HT1080 (cell line): ENCODE measurements around the gene CIAO1. TPM values are rescaled to one million over a fixed set of nuclear protein-coding genes. Genes with fewer than 3 reads are reported as not detected.
"Not testable (repeated sequence)": the region's sequence is repeated elsewhere in the genome, so short reads cannot be mapped to it uniquely, and the experiment has no call there.

Source experiments
- DNase-seq: peaks from one replicate; pipeline ENCODE4 v3.0.0-alpha.2; 2015; ENCODE audit warnings: low read depth
- total RNA-seq: library from RNA; depleted of rRNA; stranded (reverse); fragments of >200 nt; shearing (Covaris generic); gene quantifications from 2 replicates; pipeline ENCODE4 v1.2.3, GENCODE V29; 2014

The CIAO1 gene
- total RNA-seq, 1 experiment from 2014 or later, result 136 TPM

DNA sequence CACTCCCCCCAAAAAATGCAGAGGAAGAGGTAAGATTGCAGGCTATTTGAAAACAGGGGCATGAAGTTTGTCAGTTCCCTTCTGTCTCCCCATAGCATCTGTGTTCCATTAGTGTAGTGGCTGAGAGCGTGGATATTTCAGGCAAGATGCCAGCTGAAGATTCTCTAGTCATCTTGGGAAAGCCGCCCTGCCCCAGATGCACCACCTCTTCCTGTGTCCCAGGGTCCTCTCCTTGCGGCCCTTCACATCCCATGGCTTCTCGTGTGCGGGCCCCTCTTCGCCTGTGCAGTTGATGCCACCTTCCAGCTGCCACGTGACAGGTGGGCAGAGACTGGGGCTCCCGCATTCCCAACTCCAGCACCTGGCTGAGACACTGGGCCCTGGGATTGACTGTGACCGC, 16.4 kb upstream of the CIAO1 start:
- DNase-seq, result no peak

DNA sequence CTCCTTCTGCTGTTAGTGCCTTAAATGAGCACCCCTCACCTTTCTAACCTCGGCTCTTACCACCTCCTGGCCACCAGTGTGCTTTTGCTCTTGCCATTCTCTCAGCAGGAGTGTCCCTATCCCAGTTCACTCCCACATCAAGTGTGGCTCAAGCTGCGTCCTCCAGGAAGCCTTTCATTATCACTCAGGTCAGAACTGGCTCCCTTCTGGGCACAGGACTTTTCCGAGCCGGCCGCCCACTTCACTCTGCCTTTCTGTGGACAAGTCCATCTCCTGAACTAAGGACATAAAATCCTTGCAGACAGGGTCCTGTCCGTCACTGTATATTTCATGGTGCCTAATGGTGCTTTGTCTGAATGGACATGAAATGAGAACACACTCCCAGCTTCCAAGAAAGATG, 15.8 kb upstream of the CIAO1 start:
- no peak for DNase-seq

DNA sequence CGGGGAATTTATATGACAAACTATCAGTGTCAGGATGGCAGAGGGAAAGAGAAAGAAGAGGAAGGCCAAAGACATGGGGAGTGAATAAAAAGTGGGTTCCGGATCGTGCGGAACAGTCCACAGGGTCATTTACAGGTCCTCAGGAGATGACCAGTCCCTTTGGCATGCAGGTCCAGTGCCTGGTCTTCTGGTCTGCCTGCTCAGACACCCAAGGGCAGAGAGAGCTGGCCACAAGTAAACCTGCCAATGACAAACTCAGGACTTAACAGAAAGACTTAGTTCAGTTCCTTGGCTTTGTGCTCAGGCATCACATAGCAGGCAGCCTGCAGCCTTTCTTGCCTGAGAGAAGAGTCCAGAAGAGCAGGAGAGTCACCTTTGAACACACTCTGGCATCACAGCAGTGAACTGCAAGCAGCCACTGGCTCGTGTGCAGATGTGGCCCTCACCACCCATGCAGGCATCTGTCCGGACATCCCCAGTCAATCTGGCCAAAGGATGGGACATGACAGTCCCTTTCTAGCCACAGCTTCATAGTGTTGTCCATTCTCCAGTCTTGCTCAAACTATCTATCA, 14.2 kb upstream of the CIAO1 start:
- DNase-seq, result peak; percentile 80

DNA sequence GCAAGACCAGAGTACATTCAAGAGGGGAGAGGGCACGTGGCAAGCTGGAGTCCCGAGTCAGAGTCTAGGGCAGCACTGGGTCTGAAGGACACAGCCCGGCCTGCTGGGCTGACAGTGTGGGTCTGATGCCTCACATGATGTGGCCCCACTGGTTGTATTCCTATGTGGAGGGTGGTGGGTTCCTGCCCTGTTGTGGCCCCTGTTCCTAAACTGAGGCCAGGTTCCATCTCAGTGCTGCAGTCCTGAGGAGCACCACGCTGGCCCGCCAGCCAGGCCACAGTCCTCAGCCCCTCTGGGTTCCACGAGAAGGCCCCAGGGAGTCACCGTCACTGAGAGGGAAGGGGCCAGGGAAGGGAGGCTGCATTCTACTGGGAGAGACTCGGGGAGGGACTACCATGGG, 13.5 kb upstream of the CIAO1 start:
- no peak for DNase-seq

DNA sequence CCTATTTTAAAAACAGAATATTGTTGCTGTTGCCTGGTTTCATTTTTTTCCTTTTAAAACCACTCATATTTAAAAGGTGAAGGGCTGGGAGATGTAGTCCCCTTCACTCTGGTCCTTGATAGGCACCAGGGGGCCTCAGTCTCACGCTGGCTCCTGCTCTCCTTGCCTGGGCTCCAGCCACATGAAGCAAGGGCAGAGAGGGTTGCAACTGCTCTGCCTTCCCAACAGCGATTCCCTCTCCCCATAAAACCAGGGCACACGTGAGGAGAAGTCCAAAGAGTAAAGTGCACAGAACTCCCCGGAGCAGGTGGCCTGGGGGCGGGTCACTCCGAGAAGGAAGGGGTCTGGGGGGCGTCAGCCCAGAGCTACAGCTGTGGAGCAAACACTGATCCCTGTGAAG, 13.0 kb upstream of the CIAO1 start:
- DNase-seq, result no peak

DNA sequence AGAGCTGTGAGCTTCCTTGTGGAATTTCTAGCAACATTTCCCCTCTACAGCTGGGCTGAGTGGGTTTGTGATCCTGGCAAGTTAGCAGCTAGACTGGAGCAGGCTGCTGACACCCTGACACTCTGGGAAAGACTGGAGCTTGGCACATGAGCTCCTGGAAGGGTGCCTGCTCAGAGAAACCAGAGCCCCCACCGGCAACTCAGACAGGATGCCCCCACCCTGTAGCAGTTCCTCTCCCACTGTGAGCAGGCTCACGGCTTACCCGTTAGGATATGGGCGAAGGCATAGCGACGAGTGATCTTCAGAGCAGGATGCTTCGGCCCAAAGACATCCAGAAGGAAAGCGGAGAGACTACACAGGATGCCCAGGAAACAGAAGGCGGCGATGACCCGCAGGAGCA, 11.5 kb upstream of the CIAO1 start:
- DNase-seq, result no peak

DNA sequence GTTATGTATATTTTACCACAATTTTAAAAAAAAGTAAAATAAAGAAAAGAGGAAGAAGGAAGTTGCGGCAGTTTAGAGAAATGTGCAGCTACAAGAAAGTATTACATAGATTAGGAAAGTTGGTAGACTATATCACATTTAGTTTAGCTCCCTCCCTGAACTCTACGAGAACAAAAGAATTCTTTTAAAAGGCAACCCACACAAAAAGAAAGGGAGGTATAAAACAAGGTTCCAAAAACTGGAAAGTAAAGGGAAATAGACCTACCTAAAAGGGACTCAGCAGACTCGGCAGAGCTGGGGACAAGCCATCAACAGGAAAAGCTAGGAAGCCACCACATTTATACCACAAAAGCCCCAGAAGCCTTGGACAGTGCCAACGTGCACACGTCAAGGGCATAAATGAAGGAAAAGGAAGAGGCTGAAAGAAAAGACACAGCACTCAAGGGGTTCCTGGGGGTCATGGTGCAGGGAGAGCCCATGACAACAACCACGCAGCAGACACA, 9.4 kb upstream of the CIAO1 start:
- DNase-seq, result no peak

DNA sequence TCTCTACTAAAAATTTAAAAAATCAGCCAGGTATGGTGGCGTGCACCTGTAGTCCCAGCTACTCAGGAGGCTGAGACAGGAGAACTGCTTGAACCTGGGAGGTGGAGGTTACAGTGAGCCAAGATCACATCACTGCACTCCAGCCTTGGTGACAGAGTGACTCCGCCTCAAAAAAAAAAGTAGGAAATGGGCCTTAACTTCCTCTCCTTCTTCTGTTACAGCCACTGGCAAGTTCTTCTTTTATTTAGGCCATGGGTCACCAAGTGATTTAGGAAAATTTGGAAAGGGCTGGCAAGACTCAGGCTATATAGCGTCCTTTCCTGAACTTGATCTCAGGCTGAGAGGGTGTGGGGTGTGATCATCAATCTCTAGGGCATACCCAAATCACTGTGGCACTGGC, 8.3 kb upstream of the CIAO1 start:
- not testable (repeated sequence) for DNase-seq

DNA sequence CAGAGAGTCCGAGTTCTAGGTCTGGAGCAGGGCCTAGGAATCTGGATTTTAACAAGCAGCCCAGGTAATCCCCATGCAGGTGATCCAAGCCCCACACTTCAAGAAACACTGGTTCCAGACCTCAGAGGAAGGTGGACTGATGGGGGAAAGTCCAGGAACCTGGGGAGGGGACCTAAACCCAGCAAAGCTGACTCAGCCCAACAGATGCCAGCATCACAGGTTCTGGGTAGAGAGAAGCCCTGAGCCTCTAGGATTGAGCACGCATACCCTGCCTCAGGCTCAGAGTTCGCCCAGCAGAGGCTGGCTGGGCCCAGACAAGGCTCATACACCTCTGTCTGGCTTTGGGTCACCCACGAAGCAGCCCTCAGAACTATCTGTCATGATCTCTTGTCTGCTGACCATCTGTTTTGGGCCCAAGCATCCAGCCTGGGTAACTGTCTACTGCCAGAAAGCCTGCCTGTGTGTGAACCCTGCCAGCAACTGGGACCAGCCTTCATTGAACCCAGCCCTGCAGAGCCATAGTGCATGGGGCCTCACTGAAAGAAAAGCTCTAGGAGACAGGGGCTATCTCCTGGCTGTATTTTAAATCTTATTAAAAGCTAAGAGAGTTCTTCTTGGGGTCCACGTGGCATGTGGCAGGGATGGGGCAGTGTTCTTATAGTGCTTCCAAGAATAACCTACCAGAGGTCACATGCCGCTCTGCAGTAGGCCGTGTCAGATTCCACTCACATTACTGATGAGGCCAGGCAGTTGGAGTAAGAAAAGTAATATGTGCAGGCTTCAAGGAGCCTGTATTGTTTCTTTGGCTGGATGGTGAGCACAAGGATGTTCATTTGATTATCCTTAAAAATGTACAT, 7.6 kb upstream of the CIAO1 start:
- no peak for DNase-seq

DNA sequence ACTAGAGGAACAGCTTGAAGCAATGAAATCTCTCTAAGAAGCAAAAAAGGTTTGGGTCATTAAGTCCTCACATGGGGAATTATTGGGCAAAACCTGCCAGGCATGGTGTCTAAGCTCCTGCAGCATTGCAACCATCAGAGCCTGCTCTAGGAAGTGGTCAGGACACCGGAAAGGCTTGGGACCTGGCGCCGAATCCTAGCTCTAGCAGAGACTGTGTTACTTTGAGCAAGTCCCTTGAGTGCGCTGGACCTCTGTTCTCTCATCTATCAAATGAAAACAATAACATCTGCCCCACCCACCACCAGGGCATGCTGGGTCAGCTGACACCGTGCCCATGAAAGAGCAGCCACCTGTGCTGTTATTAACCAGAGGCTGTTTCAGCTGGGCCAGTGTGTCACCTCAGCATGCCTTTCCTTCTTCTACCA, 6.5 kb upstream of the CIAO1 start:
- no peak for DNase-seq

DNA sequence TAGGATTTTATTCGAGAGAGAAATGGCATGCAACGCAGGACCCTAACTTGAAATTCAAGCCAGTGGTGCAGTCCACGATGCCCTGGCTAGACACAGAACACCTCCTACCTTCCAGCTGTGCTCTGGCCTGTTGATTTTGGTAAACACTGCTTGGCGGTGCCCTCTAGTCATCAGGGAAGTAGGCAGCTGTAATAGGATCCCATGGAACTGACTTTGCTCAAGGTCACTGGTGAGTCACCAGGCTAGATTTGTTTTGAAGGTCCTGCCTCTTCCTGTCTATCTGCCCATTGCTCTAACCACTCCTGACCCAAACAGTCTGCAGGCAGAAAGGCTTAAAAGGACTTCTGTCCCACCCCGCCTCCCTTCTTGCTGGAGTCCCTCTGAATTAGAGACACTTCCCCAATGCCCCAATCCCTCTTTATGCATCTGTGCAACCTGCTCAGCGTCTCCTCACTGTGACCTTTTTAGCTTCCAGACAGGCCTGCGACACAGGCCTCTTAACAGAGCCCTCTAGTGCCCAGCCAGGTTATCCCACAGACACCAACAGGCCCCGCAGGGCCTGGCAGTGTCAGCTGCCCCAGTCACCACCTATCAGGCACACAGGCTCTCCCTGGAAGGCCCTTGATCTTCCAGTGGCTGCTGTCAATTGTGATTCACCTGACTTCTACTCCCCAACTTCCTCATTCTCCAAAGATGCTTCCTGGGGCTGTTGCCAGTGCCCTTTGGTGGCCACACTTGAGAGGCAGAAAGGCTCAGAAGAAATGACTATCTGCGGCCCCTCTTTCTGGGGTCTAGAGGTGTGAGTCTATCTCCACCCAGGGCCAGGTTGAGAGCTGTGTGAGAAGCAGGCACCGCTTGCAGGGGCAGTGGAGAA, 5.4 kb upstream of the CIAO1 start:
- DNase-seq, result peak; percentile 94

DNA sequence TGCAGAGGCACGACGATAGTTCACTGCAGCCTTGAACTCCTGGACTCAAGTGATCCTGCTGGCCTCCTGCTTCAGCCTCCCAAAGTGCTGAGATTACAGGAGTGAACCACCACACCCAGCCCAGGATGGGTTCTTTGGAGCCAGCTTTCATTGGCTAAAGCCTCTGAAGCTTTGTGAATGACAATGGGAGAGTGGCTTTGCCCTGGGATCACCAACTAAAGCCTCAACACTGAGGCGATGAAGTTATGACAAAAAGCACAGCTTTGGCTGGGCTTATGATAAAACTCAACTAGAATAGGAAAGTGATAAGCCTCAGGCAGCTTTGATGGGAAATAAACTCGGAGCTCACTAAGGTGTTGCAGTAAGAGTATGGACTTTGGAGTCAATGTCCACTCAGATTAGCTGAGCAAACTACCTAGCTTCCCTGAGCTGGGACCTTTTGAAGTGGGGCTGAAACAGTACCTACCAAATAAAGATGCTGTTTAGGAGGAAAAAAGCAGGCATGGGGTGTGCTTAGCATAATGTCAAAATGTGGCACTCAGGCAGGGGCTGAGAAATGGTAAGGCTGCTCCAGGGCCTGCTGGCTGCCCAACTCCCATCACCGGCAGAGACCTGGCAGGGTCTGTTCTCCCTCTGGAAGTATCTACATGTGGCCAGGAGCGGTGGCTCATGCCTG, 4.6 kb upstream of the CIAO1 start:
- DNase-seq, result no peak

DNA sequence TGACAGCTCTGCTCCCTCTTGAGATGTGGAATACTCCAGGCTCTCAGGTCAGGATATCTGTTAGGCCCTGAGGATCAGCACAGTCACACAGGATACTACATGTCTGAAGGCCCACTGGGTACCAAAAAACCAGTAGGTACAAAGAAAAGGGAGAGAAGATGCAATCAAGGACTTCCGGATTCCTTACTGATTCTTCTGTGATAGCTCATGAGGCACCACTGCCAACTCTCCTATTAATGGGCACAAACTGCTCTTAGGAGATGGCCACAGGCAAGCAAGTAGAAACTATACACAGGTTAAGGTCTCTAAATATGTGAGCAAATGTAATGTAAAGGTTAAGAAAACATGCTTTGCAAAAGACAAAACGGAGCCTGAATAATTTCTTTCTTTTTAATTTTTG, 3.7 kb upstream of the CIAO1 start:
- no peak for DNase-seq

DNA sequence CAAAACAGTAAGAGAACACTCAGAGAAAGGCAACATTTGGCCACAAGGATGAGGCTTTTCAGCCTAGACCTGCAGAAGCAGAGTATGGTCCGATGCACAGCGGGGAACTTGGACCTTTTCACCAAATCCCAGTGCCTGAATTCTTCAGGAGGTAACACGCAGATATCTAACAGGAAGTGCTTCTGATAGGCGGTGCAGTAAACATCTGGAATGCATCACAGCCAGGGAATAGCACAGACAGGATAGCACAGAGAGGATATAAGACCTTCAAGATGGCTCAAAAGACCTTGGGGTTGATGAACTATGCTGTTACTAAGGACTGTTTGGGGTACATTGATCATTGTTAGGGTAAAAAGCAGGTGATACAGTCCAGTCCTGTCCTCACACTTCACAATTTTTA, 1.9 kb upstream of the CIAO1 start:
- DNase-seq, result no peak

DNA sequence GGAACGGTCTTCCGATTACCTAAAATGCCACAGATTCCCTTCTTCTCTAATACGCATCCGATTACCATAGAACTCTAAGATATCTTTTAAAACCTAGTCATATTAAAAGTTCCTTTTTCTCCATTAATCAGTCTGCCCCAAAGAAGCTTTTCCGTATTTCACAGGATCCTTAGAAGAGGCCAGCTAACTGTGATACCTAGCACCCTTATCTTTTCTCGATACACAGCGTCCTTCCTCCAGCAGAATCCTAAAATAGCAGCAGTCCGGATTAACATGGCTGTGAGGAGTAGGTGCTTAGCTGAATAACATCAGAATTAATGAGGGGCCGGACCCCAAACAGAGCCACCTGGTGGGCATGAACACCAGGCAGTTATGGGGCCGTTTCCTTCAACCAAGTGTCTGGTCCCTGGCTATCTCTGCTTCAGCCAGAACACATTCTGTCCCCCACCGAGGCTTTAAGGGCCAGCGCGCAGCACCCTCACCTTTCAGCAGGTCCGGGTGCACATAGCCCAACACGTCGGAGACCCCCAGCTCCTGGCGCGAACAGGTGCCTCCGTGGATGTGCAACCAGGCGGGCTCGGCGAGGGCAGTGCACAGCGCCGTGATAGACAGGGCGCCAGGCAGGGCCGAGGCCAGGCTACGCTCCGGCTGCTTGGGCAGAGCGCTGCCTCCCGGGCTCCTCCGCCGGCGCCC, 1.2 kb upstream of the CIAO1 start:
- peak; percentile 20 for DNase-seq

DNA sequence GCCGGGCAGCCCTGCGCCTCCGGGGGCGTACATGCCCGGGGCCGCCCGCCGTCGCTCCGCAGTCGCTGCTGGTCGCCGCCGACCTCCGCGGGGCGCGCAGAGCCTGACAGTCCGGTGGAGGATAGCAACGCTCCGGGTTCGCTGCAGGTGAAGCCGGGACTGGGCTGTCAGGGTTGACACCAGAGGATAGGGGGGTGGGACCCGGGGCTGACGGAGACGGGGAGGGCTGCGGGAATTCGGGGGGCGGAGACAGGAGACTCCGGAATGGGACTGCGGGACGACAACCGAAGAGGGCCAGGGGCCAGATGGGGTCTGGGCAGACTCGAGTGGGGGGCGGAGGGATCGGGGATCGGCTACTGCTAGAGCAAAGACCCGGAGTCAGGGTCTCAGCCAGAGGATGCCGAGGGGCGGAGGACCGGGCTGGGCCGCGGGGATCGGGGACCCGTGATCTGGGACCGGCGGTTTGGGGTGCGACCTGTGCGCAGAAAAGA, 631 bp upstream of the CIAO1 start:
- DNase-seq, result no peak

DNA sequence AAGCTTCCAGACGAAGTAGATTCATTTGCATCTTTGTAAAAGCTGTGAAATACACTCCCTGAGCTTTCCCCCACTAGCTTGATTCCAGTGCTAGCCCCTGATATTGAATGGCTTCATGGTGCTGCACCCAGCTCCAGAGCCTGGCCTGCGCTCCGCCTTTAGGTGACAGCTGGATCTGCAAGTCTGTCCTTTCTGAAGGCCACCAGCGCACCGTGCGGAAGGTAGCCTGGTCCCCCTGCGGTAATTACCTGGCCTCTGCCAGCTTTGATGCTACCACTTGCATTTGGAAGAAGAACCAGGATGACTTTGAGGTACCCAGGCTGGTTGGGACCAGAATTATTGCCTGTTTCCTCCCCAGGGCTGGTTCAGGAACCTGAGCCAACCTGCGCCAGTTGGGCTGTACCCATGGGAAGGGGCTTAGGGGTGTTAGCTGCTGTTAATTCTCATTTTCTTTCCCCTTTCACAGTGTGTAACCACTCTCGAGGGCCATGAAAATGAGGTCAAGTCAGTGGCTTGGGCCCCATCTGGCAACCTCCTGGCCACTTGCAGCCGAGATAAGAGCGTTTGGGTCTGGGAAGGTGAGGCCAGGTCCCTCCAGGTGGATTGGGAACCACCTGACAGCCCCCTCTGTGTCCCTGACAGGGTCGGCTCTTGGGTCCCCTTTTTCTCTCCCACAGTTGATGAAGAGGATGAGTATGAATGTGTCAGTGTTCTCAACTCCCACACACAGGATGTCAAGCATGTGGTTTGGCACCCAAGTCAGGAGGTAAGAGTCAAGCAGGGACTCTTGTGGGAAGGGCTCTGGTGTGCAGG, 1.3 kb downstream of the CIAO1 start:
- DNase-seq, result peak; percentile 26

DNA sequence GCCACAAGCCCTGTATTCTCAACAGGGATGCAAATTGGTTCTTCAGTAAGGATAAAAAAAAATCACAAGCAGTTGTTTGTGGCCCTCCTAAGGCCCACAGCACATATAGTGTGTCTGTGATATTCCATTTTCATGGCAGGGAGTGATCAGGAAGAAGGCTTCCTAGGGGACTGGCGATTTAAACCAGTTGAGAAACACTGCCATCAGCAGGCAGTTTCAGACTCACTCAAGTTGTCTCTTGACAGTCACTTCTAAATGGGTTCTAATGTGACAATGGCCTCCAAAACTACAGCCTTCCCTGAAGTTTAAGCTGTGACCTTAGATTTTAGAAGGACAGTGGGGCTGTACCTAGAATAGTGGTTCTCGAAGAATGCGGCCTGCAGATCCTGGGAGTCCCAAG, 6.0 kb downstream of the CIAO1 start:
- no peak for DNase-seq

DNA sequence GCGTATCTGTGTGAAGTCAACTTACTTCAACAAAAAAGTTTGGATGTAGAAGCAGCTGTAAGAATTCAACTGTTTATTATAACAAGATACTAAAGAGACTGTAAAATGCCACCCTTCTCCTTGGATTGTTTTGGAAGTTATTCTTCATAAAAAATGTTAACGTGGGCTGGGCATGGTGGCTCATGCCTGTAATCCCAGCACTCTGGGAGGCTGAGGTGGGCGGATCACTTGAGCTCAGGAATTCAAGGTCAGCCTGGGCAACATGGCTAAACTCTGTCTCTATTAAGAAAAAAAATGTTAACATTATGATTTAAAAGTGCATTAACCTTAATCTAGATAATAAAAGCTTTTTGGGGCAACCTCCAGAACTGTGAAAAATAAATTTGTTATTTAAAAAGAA, 7.7 kb downstream of the CIAO1 start:
- no peak for DNase-seq
